ENCODE data around the gene THBD. TPM values are rescaled to one million over a fixed set of nuclear protein-coding genes. Genes with fewer than 3 reads are reported as not detected.

The THBD gene
- total and polyA plus RNA-seq, 2 of the 4 experiments (the other 2 are of a cell fraction): 0.07 TPM; not detected in 1

GRCh38 chr20:23029324-23029723 is 20.1 kb downstream of the THBD start:
- no CpG with 5 or more reads among the region's 4 CpGs for WGBS, 2 experiments (ENCODE audit: extremely low coverage in 2 of 2, insufficient read length in 1 of 2)
- dilution Hi-C loops (cut with HindIII; ENCODE audit: low sequenced_read_pairs, unreplicated experiment) (no loop called here), in situ Hi-C loops (cut with MboI; ENCODE audit: low sequenced_read_pairs) (no loop called here), intact Hi-C loops (cut with micrococcal nuclease) (no loop called here)
- no peak overlapping the region for H3K14ac ChIP-seq (replicated peaks; ENCODE audit: low read depth, low read length)
- TF ChIP-seq RFX5 (IDR thresholded peaks at IDR 0.05; ENCODE audit: low read depth, low read length) (no peak), CTCF (conservative IDR thresholded peaks at IDR 0.05; ENCODE audit: low read depth, low read length) (no peak), RCOR1 (IDR thresholded peaks at IDR 0.05; ENCODE audit: insufficient replicate concordance, low read length) (no peak), CEBPB (IDR thresholded peaks at IDR 0.05; ENCODE audit: low read depth, low read length) (no peak), MAZ (IDR thresholded peaks at IDR 0.05; ENCODE audit: borderline replicate concordance, low read depth, low read length) (no peak), RAD21 (IDR thresholded peaks at IDR 0.05; ENCODE audit: low read length) (no peak), FOS (IDR thresholded peaks at IDR 0.05; ENCODE audit: low read depth, low read length) (no peak), BHLHE40 (IDR thresholded peaks at IDR 0.05; ENCODE audit: low read depth, low read length) (no peak), NFE2L2 (IDR thresholded peaks at IDR 0.05; ENCODE audit: low read depth, low read length) (no peak)
- no TSS peak for BruUV-seq (replicated peaks)
- no peak overlapping the region for H3K9ac ChIP-seq (ENCODE audit: low read depth, low read length)
- H3K23ac ChIP-seq (ENCODE audit: low read depth, low read length): no peak overlapping the region
- no peak overlapping the region for H2BK120ac ChIP-seq (ENCODE audit: low read depth, low read length)
- H3K27ac ChIP-seq (ENCODE audit: insufficient read depth, low read length): no peak overlapping the region
- no peak for ATAC-seq (ENCODE audit: low read depth)
- H3K27me3 ChIP-seq (ENCODE audit: control insufficient read depth, insufficient read depth, low read length): peaks cover 10% of the 10 kb centered on the region
- H3K4me1 ChIP-seq (ENCODE audit: control insufficient read depth, insufficient read depth, low read length): no peaks in the 10 kb centered on the region
- H2AFZ ChIP-seq (replicated peaks; ENCODE audit: low read length, poor library complexity): no peak overlapping the region
- no peak overlapping the region for H4K5ac ChIP-seq (ENCODE audit: low read depth, low read length)
- POLR2A ChIA-PET (ENCODE audit: unreplicated experiment): no interaction called here
- CTCF ChIA-PET: no interaction called here
- DNase-seq: no peak
- no peak overlapping the region for H3K18ac ChIP-seq (ENCODE audit: low read depth, low read length)
- no peak overlapping the region for H2BK5ac ChIP-seq (ENCODE audit: low read depth, low read length, poor library complexity, severe bottlenecking)
- H3K4ac ChIP-seq (ENCODE audit: low read depth, low read length): no peak overlapping the region
- no peak overlapping the region for H2AK5ac ChIP-seq (ENCODE audit: low read depth, low read length)
- H2BK20ac ChIP-seq (ENCODE audit: low read depth, low read length): no peak overlapping the region
- H2BK15ac ChIP-seq (ENCODE audit: low read depth, low read length): no peak overlapping the region
- H3K9me3 ChIP-seq (ENCODE audit: control insufficient read depth, insufficient read depth, low read length): no peaks in the 10 kb centered on the region
- no peaks in the 10 kb centered on the region for H3K36me3 ChIP-seq (ENCODE audit: control insufficient read depth, insufficient read depth, low read length)
- no peak overlapping the region for H3K4me3 ChIP-seq (ENCODE audit: insufficient read depth, low read depth, low read length)
- no peak overlapping the region for H3K56ac ChIP-seq (ENCODE audit: extremely low read depth, insufficient read depth, low read length)
- H3K4me2 ChIP-seq (ENCODE audit: low read depth, low read length): no peak overlapping the region
- H4K20me1 ChIP-seq (ENCODE audit: insufficient read depth, low read length): no peaks in the 10 kb centered on the region
- H2AK9ac ChIP-seq (replicated peaks; ENCODE audit: low read depth, low read length, poor library complexity): no peak overlapping the region
- no peaks in the 10 kb centered on the region for H3K9me1 ChIP-seq (ENCODE audit: insufficient read depth, low read length)
- no peak overlapping the region for H4K91ac ChIP-seq (ENCODE audit: insufficient read depth, low read depth, low read length)
- no peaks in the 10 kb centered on the region for H3K79me1 ChIP-seq (ENCODE audit: low read depth in 1 of 2, low read length in 2 of 2)
- no peak overlapping the region for H4K8ac ChIP-seq (ENCODE audit: low read depth in 2 of 2, low read length in 2 of 2)
